Panc1 (cell line): ENCODE measurements around the gene DNMT3A. TPM values are rescaled to one million over a fixed set of nuclear protein-coding genes. Genes with fewer than 3 reads are reported as not detected.

Experiments
- ATAC-seq: fragments of 200-7000 bp; cut with Tn5 transposase; 2 replicates; pipeline ENCODE4 v1.9.1; 2020; ENCODE audit warnings: mild to moderate bottlenecking, moderate library complexity
- BruUV-seq: library from RNA; stranded (reverse); fragments of 400-500 nt; replicated peaks from 2 replicates; lab custom pipeline; 2021; lab: Mats Ljungman, UMichigan
- CTCF ChIA-PET: fragments of 300-600 bp; sonication (Branson Sonifier 250); formaldehyde crosslinking; loops from one replicate; lab custom pipeline; 2022; ENCODE audit warnings: antibody characterized with exemption; lab: Charles Lee
- POLR2A ChIA-PET: fragments of 300-600 bp; sonication (Branson Sonifier 250); formaldehyde crosslinking; loops from one replicate; lab custom pipeline; 2022; ENCODE audit warnings: antibody characterized with exemption; lab: Charles Lee
- DNase-seq: peaks from one replicate; pipeline ENCODE4 v3.0.0-alpha.2; 2010; ENCODE audit warnings: low read depth, low spot score
- H3K27ac ChIP-seq: 2 replicates; pipeline ENCODE4 v1.5.1; 2011; ENCODE audit warnings: mild to moderate bottlenecking, low read length, inconsistent platforms
- H3K27me3 ChIP-seq: fragments of 200-500 bp; sonication (Bioruptor generic); 2 replicates; pipeline ENCODE4 v1.6.0; 2014; ENCODE audit warnings: low read length, inconsistent platforms; ENCODE audit not compliant: control insufficient read depth, insufficient read depth
- H3K36me3 ChIP-seq: fragments of 200-500 bp; sonication (Bioruptor generic); 2 replicates; pipeline ENCODE4 v1.5.1; 2014; ENCODE audit warnings: inconsistent platforms, mild to moderate bottlenecking, low read length, moderate library complexity; ENCODE audit not compliant: control insufficient read depth, insufficient read depth
- H3K4me1 ChIP-seq: 2 replicates; pipeline ENCODE4 v1.5.1; 2011; ENCODE audit warnings: inconsistent platforms, mild to moderate bottlenecking, low read length, moderate library complexity; ENCODE audit not compliant: control insufficient read depth, insufficient read depth
- H3K4me3 ChIP-seq, 2 experiments: 2 replicates each; pipeline ENCODE4 v1.5.1; 2011 to 2012; ENCODE audit warnings: low read depth in 2 of 2, low read length in 2 of 2, mild to moderate bottlenecking in 2 of 2, inconsistent platforms in 1 of 2, moderate library complexity in 1 of 2
- H3K9me3 ChIP-seq: fragments of 200-500 bp; sonication (Bioruptor generic); 2 replicates; pipeline ENCODE4 v1.5.1; 2014; ENCODE audit warnings: low read depth, mild to moderate bottlenecking, inconsistent platforms, low read length, moderate library complexity; ENCODE audit not compliant: control insufficient read depth, insufficient read depth
- CTCF ChIP-seq: fragments of 450-650 bp; IDR thresholded peaks from 2 replicates; pipeline ENCODE4 v1.5.1; 2017; ENCODE audit warnings: mild to moderate bottlenecking
- POLR2AphosphoS5 ChIP-seq: IDR thresholded peaks from 2 replicates; pipeline ENCODE4 v1.6.1; 2012; ENCODE audit warnings: mild to moderate bottlenecking, low read depth, low read length, moderate library complexity
- SIN3A ChIP-seq: IDR thresholded peaks from 2 replicates; pipeline ENCODE4 v1.6.1; 2012; ENCODE audit warnings: low read depth, mild to moderate bottlenecking, low read length, moderate library complexity, borderline replicate concordance; ENCODE audit not compliant: insufficient read depth
- TCF7L2 ChIP-seq: IDR thresholded peaks from 2 replicates; pipeline ENCODE4 v1.6.1; 2011; ENCODE audit warnings: mild to moderate bottlenecking, low read depth, low read length, inconsistent platforms
- in situ Hi-C: cut with HindIII; loops from 2 replicates; pipeline ENCODE4 v1.10.0; 2016; ENCODE audit warnings: low sequenced_read_pairs, low pct_unique_long_range_greater_than_20kb
- intact Hi-C: fragments of 100-400 bp; cut with micrococcal nuclease; formaldehyde crosslinking; loops from one replicate; pipeline ENCODE4 v1.10.0; 2022; ENCODE audit not compliant: unreplicated experiment
- total RNA-seq: library from RNA; stranded (reverse); gene quantifications from one replicate; pipeline ENCODE4 v1.2.1, GENCODE V29; 2021; ENCODE audit not compliant: unreplicated experiment
- TF ChIP-seq, protein P1 (sequence below), 2 experiments: IDR thresholded peaks; 2 replicates each; pipeline ENCODE4 v1.6.1; 2011 to 2012; ENCODE audit warnings: low read depth in 2 of 2, control low read depth in 1 of 2, low read length in 1 of 2, mild to moderate bottlenecking in 1 of 2, moderate library complexity in 1 of 2; ENCODE audit not compliant: insufficient read depth in 1 of 2

Gene DNMT3A
- total RNA-seq, 1 experiment from 2014 or later: 29.3 TPM

DNA sequence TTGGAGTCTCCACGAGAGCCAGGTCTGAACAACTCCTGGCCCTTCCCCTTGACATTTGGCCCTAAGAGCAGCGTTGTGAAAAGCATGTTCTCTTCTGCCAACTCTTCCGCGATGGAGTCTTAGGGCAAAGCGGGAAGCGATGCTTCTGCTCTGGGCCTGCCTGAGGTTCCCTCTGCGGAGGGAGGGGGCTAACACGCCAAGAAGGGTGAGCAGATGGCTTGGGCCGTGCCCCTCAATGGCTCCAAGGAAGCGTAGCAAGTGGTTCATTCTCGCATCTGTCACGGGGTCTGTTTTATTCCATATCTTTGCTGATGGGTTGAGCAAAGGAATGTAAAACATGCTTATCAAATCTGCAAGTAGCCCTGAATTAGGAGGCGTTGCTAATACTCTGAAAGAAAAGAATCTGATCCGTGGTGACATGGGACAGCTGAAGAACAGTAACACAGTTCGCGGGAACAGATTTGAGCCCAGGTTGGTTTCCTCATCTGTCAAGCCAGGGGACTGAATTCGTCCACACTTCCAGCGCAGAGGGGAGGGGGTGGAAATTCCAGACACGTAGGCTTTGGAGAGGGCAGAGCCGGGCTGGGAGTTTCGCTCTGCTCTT, 38.0 kb downstream of the DNMT3A start:
- H3K4me3 ChIP-seq: no peak overlapping the region
- H3K4me1 ChIP-seq: no peaks in the 10 kb centered on the region
- H3K9me3 ChIP-seq: no peaks in the 10 kb centered on the region
- ATAC-seq: no peak
- ChIA-PET CTCF (no interaction called here), POLR2A (no interaction called here)
- BruUV-seq: no TSS peak
- TF ChIP-seq TCF7L2 (no peak), POLR2AphosphoS5 (no peak), CTCF (no peak), SIN3A (no peak)
- TF ChIP-seq, protein P1, sequence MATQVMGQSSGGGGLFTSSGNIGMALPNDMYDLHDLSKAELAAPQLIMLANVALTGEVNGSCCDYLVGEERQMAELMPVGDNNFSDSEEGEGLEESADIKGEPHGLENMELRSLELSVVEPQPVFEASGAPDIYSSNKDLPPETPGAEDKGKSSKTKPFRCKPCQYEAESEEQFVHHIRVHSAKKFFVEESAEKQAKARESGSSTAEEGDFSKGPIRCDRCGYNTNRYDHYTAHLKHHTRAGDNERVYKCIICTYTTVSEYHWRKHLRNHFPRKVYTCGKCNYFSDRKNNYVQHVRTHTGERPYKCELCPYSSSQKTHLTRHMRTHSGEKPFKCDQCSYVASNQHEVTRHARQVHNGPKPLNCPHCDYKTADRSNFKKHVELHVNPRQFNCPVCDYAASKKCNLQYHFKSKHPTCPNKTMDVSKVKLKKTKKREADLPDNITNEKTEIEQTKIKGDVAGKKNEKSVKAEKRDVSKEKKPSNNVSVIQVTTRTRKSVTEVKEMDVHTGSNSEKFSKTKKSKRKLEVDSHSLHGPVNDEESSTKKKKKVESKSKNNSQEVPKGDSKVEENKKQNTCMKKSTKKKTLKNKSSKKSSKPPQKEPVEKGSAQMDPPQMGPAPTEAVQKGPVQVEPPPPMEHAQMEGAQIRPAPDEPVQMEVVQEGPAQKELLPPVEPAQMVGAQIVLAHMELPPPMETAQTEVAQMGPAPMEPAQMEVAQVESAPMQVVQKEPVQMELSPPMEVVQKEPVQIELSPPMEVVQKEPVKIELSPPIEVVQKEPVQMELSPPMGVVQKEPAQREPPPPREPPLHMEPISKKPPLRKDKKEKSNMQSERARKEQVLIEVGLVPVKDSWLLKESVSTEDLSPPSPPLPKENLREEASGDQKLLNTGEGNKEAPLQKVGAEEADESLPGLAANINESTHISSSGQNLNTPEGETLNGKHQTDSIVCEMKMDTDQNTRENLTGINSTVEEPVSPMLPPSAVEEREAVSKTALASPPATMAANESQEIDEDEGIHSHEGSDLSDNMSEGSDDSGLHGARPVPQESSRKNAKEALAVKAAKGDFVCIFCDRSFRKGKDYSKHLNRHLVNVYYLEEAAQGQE (IDR thresholded peaks at IDR 0.05; ENCODE audit: insufficient read depth in 1 of 2, low read depth in 2 of 2, low read length in 1 of 2): no peak
- no peak overlapping the region for H3K27ac ChIP-seq
- no peaks in the 10 kb centered on the region for H3K27me3 ChIP-seq
- in situ Hi-C loops: no loop called here
- no peak for DNase-seq
- intact Hi-C loops: no loop called here
- H3K36me3 ChIP-seq: no peaks in the 10 kb centered on the region

DNA sequence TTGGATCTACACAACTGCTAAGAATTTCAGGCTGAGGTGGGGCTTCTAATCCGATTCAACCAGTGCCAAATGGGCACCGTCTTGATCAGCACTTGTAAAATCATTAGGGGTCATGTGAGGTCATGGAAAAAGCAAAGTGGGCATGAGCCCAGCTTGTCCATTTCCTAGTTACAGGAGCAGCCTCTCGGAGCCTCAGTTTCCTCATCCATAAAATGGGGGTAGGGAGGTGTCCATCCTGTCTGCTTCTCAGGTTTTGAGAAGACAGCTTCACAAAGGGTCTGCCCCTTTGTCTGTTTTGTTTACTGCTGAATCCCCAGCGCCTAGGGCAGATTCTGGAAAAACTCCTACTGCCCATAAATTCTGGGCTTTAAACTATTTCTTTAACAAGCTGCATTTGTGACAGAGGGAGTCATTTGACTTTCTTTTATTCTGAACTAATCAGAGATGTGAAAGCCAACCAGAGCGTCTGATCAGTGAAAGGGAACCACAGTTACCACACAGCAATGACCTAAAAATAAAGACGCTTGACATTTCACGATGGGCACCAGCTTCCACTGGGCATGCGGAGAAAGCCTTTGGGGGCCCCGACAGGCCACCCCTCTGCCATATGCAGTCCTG, 38.9 kb downstream of the DNMT3A start:
- H3K4me1 ChIP-seq: no peaks in the 10 kb centered on the region
- no peak overlapping the region for H3K4me3 ChIP-seq
- no peaks in the 10 kb centered on the region for H3K9me3 ChIP-seq
- H3K27ac ChIP-seq: no peak overlapping the region
- DNase-seq (no peak), ATAC-seq (no peak)
- ChIA-PET CTCF (no interaction called here), POLR2A (no interaction called here)
- H3K27me3 ChIP-seq: no peaks in the 10 kb centered on the region
- intact Hi-C loops (no loop called here), in situ Hi-C loops (no loop called here)
- TF ChIP-seq POLR2AphosphoS5 (no peak), SIN3A (no peak), CTCF (no peak), TCF7L2 (no peak)
- TF ChIP-seq, protein P1 (IDR thresholded peaks at IDR 0.05; ENCODE audit: insufficient read depth in 1 of 2, low read depth in 2 of 2, low read length in 1 of 2): no peak
- no TSS peak for BruUV-seq
- H3K36me3 ChIP-seq: no peaks in the 10 kb centered on the region
